ENCODE measurements around the gene PAPLN. TPM values are rescaled to one million over a fixed set of nuclear protein-coding genes. Genes with fewer than 3 reads are reported as not detected.

PAPLN gene
- total and polyA plus RNA-seq, 2 donors from 2014 or later: 19.1 to 132 TPM

DNA sequence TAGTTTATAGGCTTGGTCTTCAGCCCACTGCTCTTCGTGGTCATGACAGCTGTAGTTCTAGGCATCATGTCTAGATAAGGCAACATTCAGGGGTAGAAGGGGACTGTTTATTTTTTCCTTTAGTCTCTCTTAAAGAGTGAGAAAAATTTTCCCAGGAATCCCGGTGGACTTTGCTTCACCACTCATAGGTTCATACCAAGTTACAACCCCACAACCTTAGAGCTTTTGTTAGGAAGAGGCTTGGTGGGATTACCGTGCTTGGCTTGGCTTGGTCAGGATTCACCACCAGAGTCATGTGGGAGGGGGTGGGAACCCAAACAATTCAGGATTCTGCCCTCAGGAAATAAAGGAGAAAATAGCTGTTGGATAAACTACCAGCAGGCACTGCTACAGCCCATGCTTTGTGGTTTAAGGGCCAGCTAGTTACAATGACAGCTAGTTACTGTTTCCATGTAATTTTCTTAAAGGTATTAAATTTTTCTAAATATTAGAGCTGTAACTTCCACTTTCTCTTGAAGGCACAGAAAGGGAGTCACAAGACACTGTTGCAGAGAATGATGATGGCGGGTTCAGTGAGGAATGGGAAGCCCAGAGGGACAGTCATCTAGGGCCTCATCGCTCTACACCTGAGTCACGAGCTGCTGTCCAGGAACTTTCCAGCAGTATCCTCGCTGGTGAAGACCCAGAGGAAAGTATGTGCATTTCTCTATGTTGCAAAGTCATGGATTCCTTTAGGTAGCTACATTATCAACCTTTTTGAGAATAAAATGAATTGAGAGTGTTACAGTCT, 25.9 kb upstream of the PAPLN start:
- Histone ChIP-seq H3K36me3 (ENCODE audit: control insufficient read depth in 2 of 3, insufficient read depth in 3 of 3, low read length in 3 of 3) (peaks cover 6 to 21% (median 12%) of the 10 kb centered on the region in 3 donors), H3K9me3 (ENCODE audit: control insufficient read depth in 2 of 3, insufficient read depth in 1 of 3, low read length in 3 of 3) (no peaks in the 10 kb centered on the region), H3K4me3 (ENCODE audit: low read length in 3 of 3) (no peak overlapping the region), H3K9ac (ENCODE audit: low read length in 3 of 3) (no peak overlapping the region), H3K27ac (ENCODE audit: low read depth in 2 of 2, low read length in 2 of 2) (no peak overlapping the region), H3K27me3 (ENCODE audit: control insufficient read depth, insufficient read depth, low read length) (no peaks in the 10 kb centered on the region), H3K4me1 (ENCODE audit: control insufficient read depth in 2 of 3, insufficient read depth in 2 of 3, low read depth in 1 of 3, low read length in 3 of 3) (no peaks in the 10 kb centered on the region)
- no peak for TF ChIP-seq CTCF (IDR thresholded peaks at IDR 0.05; ENCODE audit: borderline replicate concordance, extremely low read depth, insufficient read depth)
- FAIRE-seq (no peak), DNase-seq (no peak)
- intact Hi-C loops (cut with DNase I): no loop called here

DNA sequence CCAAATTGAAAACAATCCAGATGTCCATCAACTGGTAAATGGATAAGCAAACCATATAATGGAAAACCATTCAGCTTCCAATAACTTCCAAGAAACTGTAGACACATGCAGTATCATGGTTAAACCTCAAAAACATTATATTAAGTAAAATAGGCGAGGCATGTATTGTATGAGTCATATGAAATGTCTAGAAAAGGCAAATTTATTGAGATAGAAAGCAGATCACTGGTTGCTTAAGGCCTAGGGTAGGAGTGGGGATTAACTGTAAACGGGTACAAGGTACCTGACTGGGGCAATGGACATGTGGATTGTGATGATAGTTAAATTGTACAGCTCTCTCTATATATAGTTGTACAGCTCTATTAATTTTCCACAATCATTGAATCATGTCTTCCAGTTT, 21.3 kb upstream of the PAPLN start:
- peaks cover 2 to 20% (median 19%) of the 10 kb centered on the region in 3 donors for H3K36me3 ChIP-seq (ENCODE audit: control insufficient read depth in 2 of 3, insufficient read depth in 3 of 3, low read length in 3 of 3)
- H3K4me1 ChIP-seq (ENCODE audit: control insufficient read depth in 2 of 3, insufficient read depth in 2 of 3, low read depth in 1 of 3, low read length in 3 of 3): no peaks in the 10 kb centered on the region

DNA sequence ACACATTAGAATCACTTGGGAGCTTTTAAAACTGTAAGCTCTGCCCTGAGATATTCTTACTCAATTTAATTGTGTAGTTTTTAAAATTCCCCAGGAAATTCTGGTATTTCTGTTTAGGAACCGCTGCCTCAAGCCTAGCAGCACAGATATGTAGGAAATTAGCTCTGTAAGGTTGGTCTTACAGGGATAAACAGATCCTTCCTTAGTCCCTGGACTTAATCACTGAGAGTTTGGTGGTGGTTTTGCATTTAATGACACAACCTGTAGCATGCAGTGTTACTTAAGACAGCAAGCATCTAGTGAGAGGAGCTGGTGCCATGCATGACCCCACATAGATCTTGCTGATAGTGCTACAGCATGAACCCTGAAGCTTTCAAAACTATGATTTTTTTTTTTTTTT, 19.9 kb upstream of the PAPLN start:
- H3K9me3 ChIP-seq (ENCODE audit: control insufficient read depth in 2 of 3, insufficient read depth in 1 of 3, low read length in 3 of 3): no peaks in the 10 kb centered on the region
- FAIRE-seq (no peak), DNase-seq (no peak)
- H3K27ac ChIP-seq (ENCODE audit: low read depth in 2 of 2, low read length in 2 of 2): no peak overlapping the region
- peaks cover 5 to 20% (median 17%) of the 10 kb centered on the region in 3 donors for H3K36me3 ChIP-seq (ENCODE audit: control insufficient read depth in 2 of 3, insufficient read depth in 3 of 3, low read length in 3 of 3)
- no peak overlapping the region for H3K4me3 ChIP-seq (ENCODE audit: low read length in 3 of 3)
- H3K27me3 ChIP-seq (ENCODE audit: control insufficient read depth, insufficient read depth, low read length): no peaks in the 10 kb centered on the region
- no peaks in the 10 kb centered on the region for H3K4me1 ChIP-seq (ENCODE audit: control insufficient read depth in 2 of 3, insufficient read depth in 2 of 3, low read depth in 1 of 3, low read length in 3 of 3)
- no peak overlapping the region for H3K9ac ChIP-seq (ENCODE audit: low read length in 3 of 3)
- TF ChIP-seq CTCF (IDR thresholded peaks at IDR 0.05; ENCODE audit: borderline replicate concordance, extremely low read depth, insufficient read depth): no peak
- intact Hi-C loops (cut with DNase I): no loop called here

More for the DNA sequence above, 21.3 kb upstream of the PAPLN start:
- FAIRE-seq (no peak), DNase-seq (no peak)
- intact Hi-C loops (cut with DNase I): no loop called here
- TF ChIP-seq CTCF (IDR thresholded peaks at IDR 0.05; ENCODE audit: borderline replicate concordance, extremely low read depth, insufficient read depth): no peak
- Histone ChIP-seq H3K27ac (ENCODE audit: low read depth in 2 of 2, low read length in 2 of 2) (no peak overlapping the region), H3K9ac (ENCODE audit: low read length in 3 of 3) (no peak overlapping the region), H3K4me3 (ENCODE audit: low read length in 3 of 3) (no peak overlapping the region), H3K9me3 (ENCODE audit: control insufficient read depth in 2 of 3, insufficient read depth in 1 of 3, low read length in 3 of 3) (no peaks in the 10 kb centered on the region), H3K27me3 (ENCODE audit: control insufficient read depth, insufficient read depth, low read length) (no peaks in the 10 kb centered on the region)

Measured in kidney (tissue), 14 donors.